GM12865 (cell line): ENCODE results near the gene LGALS3.

Experiments
- DNase-seq: peaks from one replicate; pipeline ENCODE4 v3.0.0; 2010; ENCODE audit warnings: low read depth
- H3K4me3 ChIP-seq: 2 replicates; pipeline ENCODE4 v1.5.1; 2011; ENCODE audit warnings: mild to moderate bottlenecking, low read depth, low read length, control low read depth
- CTCF ChIP-seq: IDR thresholded peaks from 2 replicates; pipeline ENCODE4 v1.5.1; 2011; ENCODE audit warnings: low read length, control low read depth, low read depth, inconsistent platforms; ENCODE audit not compliant: insufficient read depth; ENCODE audit errors: missing control alignments

The LGALS3 gene

DNA sequence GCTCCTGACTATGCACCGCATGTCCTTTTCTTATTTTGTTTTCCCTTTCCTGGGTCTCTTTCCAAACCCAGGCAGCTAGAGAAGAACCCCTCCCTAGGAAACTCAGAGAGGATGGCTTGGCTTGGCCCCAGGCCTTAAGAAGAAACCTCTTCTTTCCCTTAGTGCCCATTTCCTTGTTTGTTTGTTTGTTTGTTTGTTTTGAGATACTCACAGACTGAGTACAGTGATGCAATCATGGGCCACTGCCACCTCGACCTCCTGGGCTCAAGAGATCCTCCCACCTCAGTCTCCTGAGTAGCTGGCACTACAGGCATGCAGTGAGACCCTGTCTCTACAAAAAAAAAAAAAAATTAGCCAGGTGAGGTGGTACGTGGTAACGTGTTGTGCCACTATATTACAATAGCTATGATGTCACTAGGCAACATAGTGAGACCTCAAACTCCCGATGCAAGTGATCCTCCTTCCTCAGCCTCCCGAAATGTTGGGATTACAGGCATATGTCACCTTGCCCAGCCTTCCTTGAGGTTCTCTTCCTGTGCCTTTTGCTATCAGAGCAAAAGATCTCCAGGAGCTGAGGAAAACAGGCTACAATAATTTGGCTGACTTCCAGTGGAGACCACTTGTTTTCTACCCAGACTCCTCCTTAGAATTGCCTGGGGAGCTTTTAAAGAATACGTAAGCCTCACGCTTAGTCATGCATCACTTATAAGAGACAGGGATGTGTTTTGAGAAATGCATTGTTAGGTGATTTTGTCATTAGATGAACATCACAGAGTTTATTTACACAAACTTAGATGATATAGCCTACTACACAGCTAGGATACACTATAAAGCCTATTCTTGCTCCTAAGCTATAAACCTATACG, 34.5 kb upstream of the LGALS3 start:
- TF ChIP-seq CTCF = no peak
- H3K4me3 ChIP-seq = no peak overlapping the region
- DNase-seq = no peak

DNA sequence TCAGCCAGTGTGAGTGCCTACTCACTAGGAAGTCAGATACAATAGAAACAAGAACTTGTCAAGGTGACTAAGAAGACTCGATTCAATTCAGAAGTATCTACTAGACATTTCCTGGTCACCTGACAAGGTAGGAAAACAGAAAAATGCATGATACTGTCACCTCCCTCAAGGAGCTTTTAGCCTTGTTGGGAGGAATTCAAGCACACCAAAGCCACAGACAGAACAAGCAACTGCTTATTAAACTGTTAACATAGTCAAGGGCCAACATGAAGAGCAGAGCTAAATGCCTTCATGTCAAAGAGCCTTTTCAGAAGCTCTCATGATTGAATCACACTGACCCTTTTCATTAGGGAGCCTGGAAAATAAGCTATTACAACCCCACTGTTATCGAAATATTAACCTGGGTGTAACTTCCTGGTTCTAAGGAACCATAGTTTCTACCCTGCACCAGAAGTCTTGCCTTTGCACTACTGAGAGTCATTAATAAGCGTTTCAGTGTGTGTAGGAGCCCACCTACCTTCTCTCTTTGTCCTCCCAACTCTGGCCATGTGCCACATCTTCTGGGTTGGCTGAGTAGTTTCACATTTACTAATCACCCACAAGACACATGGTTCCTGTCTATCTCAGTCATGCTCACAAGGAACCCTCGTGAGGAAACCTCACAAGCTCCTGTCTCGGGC, 31.0 kb upstream of the LGALS3 start:
- no peak overlapping the region for H3K4me3 ChIP-seq
- peak; percentile 96 for DNase-seq
- TF ChIP-seq CTCF = no peak

DNA sequence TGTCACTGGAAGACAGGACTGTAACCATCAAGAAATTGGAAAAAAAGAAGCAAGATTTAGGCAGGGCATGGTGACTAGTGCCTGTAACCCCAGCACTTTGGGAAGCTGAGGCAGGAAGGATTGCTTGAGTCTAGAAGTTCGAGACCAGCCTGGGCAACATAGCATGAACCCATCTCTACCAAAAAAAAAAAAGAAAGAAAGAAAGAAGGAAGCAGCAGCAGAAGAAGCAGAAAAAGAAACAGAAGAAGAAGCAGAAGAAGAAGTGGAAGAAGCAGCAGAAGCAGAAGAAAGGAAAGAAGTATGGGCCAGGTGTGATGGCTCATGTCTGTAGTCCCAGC, 30.5 kb upstream of the LGALS3 start:
- TF ChIP-seq CTCF = no peak
- peak; percentile 20 for DNase-seq
- peak overlapping the region; percentile 1; the same call in 1 of the 2 replicates for H3K4me3 ChIP-seq

DNA sequence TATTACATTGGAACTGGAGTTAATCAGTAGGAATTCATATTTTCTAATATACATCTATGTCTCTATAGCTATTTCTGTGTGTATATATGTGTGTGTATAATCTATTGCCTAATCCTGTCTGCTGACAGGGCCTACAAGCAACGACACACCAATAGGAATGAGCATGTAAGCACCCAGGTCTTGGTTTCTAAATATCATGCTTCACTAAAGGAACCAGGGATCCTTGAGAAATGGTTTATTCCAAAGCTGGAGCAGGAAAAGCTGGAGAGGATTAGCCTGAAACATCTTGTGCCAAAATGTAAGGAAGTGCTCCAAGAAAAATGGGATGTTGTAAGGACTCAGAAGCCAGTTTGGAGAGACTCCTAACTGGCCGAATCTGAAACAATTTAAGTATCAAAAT, 29.3 kb upstream of the LGALS3 start:
- DNase-seq = no peak
- no peak for TF ChIP-seq CTCF

GRCh38 chr14:55101698-55102097, 27.4 kb upstream of the LGALS3 start:
- H3K4me3 ChIP-seq = no peak overlapping the region
- DNase-seq = no peak
- no peak for TF ChIP-seq CTCF

More for the DNA sequence above, 29.3 kb upstream of the LGALS3 start:
- no peak overlapping the region for H3K4me3 ChIP-seq

- TF ChIP-seq CTCF = no peak
- DNase-seq = peak; percentile 96
- peak overlapping the region; percentile 35 for H3K4me3 ChIP-seq
Measured at GRCh38 chr14:55102141-55102621, 26.9 kb upstream of the LGALS3 start.
